ENCODE data around the gene SCARF2. TPM values are rescaled to one million over a fixed set of nuclear protein-coding genes. Genes with fewer than 3 reads are reported as not detected.

The SCARF2 gene
- polyA plus RNA-seq, 2 of the 4 experiments (the other 2 are of a cell fraction) = 0.35 to 0.66 TPM

DNA sequence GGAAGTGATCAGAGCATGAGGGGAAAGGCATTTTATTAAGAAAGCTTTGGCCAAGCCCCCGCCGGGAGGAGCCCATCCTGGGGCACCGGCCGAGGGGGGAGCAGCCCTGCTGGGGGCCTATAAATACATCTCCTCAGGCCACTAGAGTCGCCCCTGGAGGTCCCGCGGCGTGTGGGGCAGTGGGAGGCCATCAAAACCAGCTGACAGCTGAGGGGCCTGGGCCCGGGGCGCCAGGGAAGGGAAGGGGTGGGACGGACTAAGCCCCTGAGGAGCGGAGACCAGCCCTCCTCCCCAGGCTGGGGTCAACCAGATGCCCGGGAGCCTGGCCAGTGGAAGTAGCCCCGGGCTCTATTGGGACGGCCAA is 13.1 kb downstream of the SCARF2 start:
- Histone ChIP-seq H3K27ac (no peak overlapping the region), H3K4me3 (no peak overlapping the region), H3K4me1 (no peaks in the 10 kb centered on the region), H3K4me2 (no peak overlapping the region), H3K9me3 (no peaks in the 10 kb centered on the region)
- ChIA-PET POLR2A (no interaction called here), CTCF (interaction anchor here (1.0 kb wide), 1 partner anchor 141 kb away, joined by 3 read pairs; no protein-coding TSS in a partner anchor)
- 86% methylated on average over 6 of the region's 15 CpGs for WGBS (ENCODE audit: missing lambda C conversion rate)
- TF ChIP-seq NR3C1 (IDR thresholded peaks at IDR 0.05) = no peak
- no peak for TF ChIP-seq MAFK (IDR thresholded peaks at IDR 0.05; ENCODE audit: partially characterized antibody)
- TF ChIP-seq ATOH8 (CRISPR knock-in tag; IDR thresholded peaks at IDR 0.05; ENCODE audit: low read depth) = no peak
- TF ChIP-seq MYC (IDR thresholded peaks at IDR 0.05; ENCODE audit: borderline replicate concordance, low read length) = no peak
- TF ChIP-seq, protein P1, sequence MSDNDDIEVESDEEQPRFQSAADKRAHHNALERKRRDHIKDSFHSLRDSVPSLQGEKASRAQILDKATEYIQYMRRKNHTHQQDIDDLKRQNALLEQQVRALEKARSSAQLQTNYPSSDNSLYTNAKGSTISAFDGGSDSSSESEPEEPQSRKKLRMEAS (IDR thresholded peaks at IDR 0.05) = no peak
- TF ChIP-seq TP53 (CRISPR knock-in tag; IDR thresholded peaks at IDR 0.05) = no peak
- TF ChIP-seq ZSCAN20 (CRISPR knock-in tag; IDR thresholded peaks at IDR 0.05) = no peak
- no peak for TF ChIP-seq ZC3H11A (IDR thresholded peaks at IDR 0.05)
- TF ChIP-seq PHF8 (IDR thresholded peaks at IDR 0.05; ENCODE audit: borderline replicate concordance, low read depth) = no peak
- TF ChIP-seq BHLHE40 (IDR thresholded peaks at IDR 0.05; ENCODE audit: low read depth, low read length) = no peak
- TF ChIP-seq, protein P2, sequence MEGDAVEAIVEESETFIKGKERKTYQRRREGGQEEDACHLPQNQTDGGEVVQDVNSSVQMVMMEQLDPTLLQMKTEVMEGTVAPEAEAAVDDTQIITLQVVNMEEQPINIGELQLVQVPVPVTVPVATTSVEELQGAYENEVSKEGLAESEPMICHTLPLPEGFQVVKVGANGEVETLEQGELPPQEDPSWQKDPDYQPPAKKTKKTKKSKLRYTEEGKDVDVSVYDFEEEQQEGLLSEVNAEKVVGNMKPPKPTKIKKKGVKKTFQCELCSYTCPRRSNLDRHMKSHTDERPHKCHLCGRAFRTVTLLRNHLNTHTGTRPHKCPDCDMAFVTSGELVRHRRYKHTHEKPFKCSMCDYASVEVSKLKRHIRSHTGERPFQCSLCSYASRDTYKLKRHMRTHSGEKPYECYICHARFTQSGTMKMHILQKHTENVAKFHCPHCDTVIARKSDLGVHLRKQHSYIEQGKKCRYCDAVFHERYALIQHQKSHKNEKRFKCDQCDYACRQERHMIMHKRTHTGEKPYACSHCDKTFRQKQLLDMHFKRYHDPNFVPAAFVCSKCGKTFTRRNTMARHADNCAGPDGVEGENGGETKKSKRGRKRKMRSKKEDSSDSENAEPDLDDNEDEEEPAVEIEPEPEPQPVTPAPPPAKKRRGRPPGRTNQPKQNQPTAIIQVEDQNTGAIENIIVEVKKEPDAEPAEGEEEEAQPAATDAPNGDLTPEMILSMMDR (IDR thresholded peaks at IDR 0.05) = no peak
- TF ChIP-seq ESRRA (IDR thresholded peaks at IDR 0.05; ENCODE audit: borderline replicate concordance, low read length) = no peak
- DNase-seq (ENCODE audit: low read depth in 1 of 2, low spot score in 1 of 2) (no peak), ATAC-seq (no peak), FAIRE-seq (no peak)

- CTCF ChIA-PET = interaction anchor here (1.0 to 1.1 kb wide), 2 partner anchors 30 to 141 kb away, joined by 3 to 4 read pairs; no protein-coding TSS in a partner anchor
- H3K4me3 ChIP-seq = no peak overlapping the region
Measured at GRCh38 chr22:20423906-20424551, 13.6 kb downstream of the SCARF2 start.

More at GRCh38 chr22:20423906-20424551, 13.6 kb downstream of the SCARF2 start:
- 88% methylated on average over 22 of the region's 31 CpGs for WGBS (ENCODE audit: missing lambda C conversion rate)
- ATAC-seq (no peak), FAIRE-seq (no peak), DNase-seq (ENCODE audit: low read depth in 1 of 2, low spot score in 1 of 2) (no peak)
- no peak overlapping the region for H3K27ac ChIP-seq
- no peak overlapping the region for H3K4me2 ChIP-seq
- H3K4me1 ChIP-seq = no peaks in the 10 kb centered on the region
- TF ChIP-seq GATA3 (IDR thresholded peaks at IDR 0.05; ENCODE audit: borderline replicate concordance) (no peak), CHD4 (IDR thresholded peaks at IDR 0.05; ENCODE audit: borderline replicate concordance) (no peak), EP300 (IDR thresholded peaks at IDR 0.05) (no peak), CBX2 (IDR thresholded peaks at IDR 0.05; ENCODE audit: borderline replicate concordance, low read depth) (no peak), POLR2A (IDR thresholded peaks at IDR 0.05; ENCODE audit: low read length) (no peak), ATOH8 (CRISPR knock-in tag; IDR thresholded peaks at IDR 0.05; ENCODE audit: low read depth) (no peak), FOSL2 (IDR thresholded peaks at IDR 0.05) (no peak), FOSL2 (CRISPR knock-in tag; IDR thresholded peaks at IDR 0.05) (no peak), FOSB (CRISPR knock-in tag; IDR thresholded peaks at IDR 0.05) (no peak), MAZ (IDR thresholded peaks at IDR 0.05; ENCODE audit: borderline replicate concordance, low read depth, low read length) (no peak), PHF8 (IDR thresholded peaks at IDR 0.05; ENCODE audit: borderline replicate concordance, low read depth) (no peak), REST (IDR thresholded peaks at IDR 0.05) (no peak), RARB (CRISPR knock-in tag; IDR thresholded peaks at IDR 0.05) (no peak), ESRRA (IDR thresholded peaks at IDR 0.05; ENCODE audit: borderline replicate concordance, low read length) (no peak)
- TF ChIP-seq, protein P3, sequence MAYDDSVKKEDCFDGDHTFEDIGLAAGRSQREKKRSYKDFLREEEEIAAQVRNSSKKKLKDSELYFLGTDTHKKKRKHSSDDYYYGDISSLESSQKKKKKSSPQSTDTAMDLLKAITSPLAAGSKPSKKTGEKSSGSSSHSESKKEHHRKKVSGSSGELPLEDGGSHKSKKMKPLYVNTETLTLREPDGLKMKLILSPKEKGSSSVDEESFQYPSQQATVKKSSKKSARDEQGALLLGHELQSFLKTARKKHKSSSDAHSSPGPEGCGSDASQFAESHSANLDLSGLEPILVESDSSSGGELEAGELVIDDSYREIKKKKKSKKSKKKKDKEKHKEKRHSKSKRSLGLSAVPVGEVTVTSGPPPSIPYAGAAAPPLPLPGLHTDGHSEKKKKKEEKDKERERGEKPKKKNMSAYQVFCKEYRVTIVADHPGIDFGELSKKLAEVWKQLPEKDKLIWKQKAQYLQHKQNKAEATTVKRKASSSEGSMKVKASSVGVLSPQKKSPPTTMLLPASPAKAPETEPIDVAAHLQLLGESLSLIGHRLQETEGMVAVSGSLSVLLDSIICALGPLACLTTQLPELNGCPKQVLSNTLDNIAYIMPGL (CRISPR knock-in tag; IDR thresholded peaks at IDR 0.05; ENCODE audit: borderline replicate concordance) = no peak
- TF ChIP-seq, protein P2 (IDR thresholded peaks at IDR 0.05) = no peak
- POLR2A ChIA-PET = no interaction called here
- H3K9me3 ChIP-seq = no peaks in the 10 kb centered on the region
